HUDEP-2 (cell line): ENCODE data around the gene MED23.
"Not testable (repeated sequence)": the region's sequence is repeated elsewhere in the genome, so short reads cannot be mapped to it uniquely, and the experiment has no call there.

Source experiments
- DNase-seq, 76 experiments: peaks; one replicate each; lab custom pipeline; 2025; ENCODE audit not compliant: unreplicated experiment in 76 of 76; lab: John Stamatoyannopoulos, UW

MED23 gene

GRCh38 chr6:131530936-131531335, 97.1 kb downstream of the MED23 start:
- not testable (repeated sequence) for DNase-seq

GRCh38 chr6:131524695-131525336, 103.2 kb downstream of the MED23 start:
- no peak for DNase-seq

- DNase-seq = no peak
Measured at GRCh38 chr6:131523988-131524673, 103.9 kb downstream of the MED23 start.
